ENCODE results near the gene GAS7.

GAS7 gene

GRCh38 chr17:9894231-9894630, 304.2 kb downstream of the GAS7 start:
- no peak for TF ChIP-seq CTCF (IDR thresholded peaks at IDR 0.05; ENCODE audit: low read depth, low read length)
- DNase-seq (ENCODE audit: low read depth in 2 of 2) = no peak
- H3K4me3 ChIP-seq (replicated peaks in 1 of 2; ENCODE audit: low read depth in 2 of 2, low read length in 2 of 2) = no peak overlapping the region

GRCh38 chr17:9893411-9894012, 304.9 kb downstream of the GAS7 start:
- peak in 1 of 2 donors; percentile 70 for DNase-seq (ENCODE audit: low read depth in 2 of 2)
- TF ChIP-seq CTCF (IDR thresholded peaks at IDR 0.05; ENCODE audit: low read depth, low read length) = no peak
- no peak overlapping the region for H3K4me3 ChIP-seq (replicated peaks in 1 of 2; ENCODE audit: low read depth in 2 of 2, low read length in 2 of 2)

- no peak overlapping the region for H3K4me3 ChIP-seq (replicated peaks in 1 of 2; ENCODE audit: low read depth in 2 of 2, low read length in 2 of 2)
- TF ChIP-seq CTCF (IDR thresholded peaks at IDR 0.05; ENCODE audit: low read depth, low read length) = no peak
- DNase-seq (ENCODE audit: low read depth in 2 of 2) = peak in 1 of 2 donors; percentile 29
Measured at GRCh38 chr17:9890124-9890523, 308.3 kb downstream of the GAS7 start.

GRCh38 chr17:9887508-9887907, 310.9 kb downstream of the GAS7 start:
- TF ChIP-seq CTCF (IDR thresholded peaks at IDR 0.05; ENCODE audit: low read depth, low read length) = no peak
- H3K4me3 ChIP-seq (replicated peaks in 1 of 2; ENCODE audit: low read depth in 2 of 2, low read length in 2 of 2) = no peak overlapping the region
- DNase-seq (ENCODE audit: low read depth in 2 of 2) = no peak

- no peak for DNase-seq (ENCODE audit: low read depth in 2 of 2)
- no peak for TF ChIP-seq CTCF (IDR thresholded peaks at IDR 0.05; ENCODE audit: low read depth, low read length)
- H3K4me3 ChIP-seq (replicated peaks in 1 of 2; ENCODE audit: low read depth in 2 of 2, low read length in 2 of 2) = no peak overlapping the region
Measured at GRCh38 chr17:9886141-9886930, 312.1 kb downstream of the GAS7 start.

- DNase-seq (ENCODE audit: low read depth in 2 of 2) = no peak
- TF ChIP-seq CTCF (IDR thresholded peaks at IDR 0.05; ENCODE audit: low read depth, low read length) = no peak
- H3K4me3 ChIP-seq (replicated peaks in 1 of 2; ENCODE audit: low read depth in 2 of 2, low read length in 2 of 2) = no peak overlapping the region
Measured at GRCh38 chr17:9883451-9883850, 315.0 kb downstream of the GAS7 start.
